ENCODE measurements around the gene CCDC40. TPM values are rescaled to one million over a fixed set of nuclear protein-coding genes. Genes with fewer than 3 reads are reported as not detected.

The CCDC40 gene
- total and polyA plus RNA-seq, 9 donors, result 3.2 to 7.1 (median 4.4) TPM

DNA sequence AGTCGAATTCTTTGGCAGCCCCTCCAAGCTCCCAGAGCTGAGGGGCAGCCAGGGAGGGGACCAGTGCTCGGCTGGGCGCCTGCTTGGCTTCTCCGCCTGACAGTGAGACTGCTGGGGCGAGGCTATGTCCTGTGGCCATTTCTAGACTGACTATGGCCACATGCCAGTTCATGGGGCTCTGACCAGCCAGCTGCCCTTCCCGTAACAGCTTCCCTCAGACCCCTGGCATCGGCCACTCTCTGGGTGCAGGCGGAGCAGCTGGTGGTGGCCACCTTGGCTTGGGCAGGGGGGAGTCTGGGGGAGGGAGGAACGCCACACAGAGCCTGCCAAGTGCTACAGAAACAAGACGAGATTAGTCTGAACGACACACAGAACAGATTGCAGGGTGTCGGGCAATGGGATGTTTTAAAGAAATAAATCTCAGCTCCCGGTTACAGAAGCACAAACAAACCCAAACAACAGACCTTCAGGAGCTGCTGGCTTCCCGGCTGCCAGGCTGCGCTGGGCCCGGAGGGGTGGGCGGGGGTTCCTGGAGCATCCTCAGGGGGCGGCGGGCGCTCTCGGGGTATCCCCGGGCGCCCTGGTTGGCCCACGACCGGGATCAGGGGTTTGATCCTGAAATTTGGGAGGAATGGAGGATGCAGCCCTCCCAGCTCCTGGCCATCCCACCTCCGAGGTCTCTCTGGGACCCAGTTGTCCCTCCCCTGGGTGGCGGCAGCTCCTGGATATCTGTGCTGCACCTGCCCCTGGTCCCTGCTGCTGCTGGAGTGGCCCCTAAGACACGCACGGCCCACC is 35.3 kb upstream of the CCDC40 start:
- H3K27ac ChIP-seq (ENCODE audit: low read length), result peak overlapping the region; percentile 74
- H3K4me1 ChIP-seq (ENCODE audit: control insufficient read depth, insufficient read depth, low read length), result peaks cover 32% of the 10 kb centered on the region
- H3K36me3 ChIP-seq (ENCODE audit: control insufficient read depth, insufficient read depth, low read length), result peaks cover 25% of the 10 kb centered on the region
- no peaks in the 10 kb centered on the region for H3K9me3 ChIP-seq (replicated peaks; ENCODE audit: control insufficient read depth, low read depth, low read length)
- no peak overlapping the region for H3K4me3 ChIP-seq (ENCODE audit: low read length)
- DNase-seq, result peak; percentile 84
- WGBS (ENCODE audit: insufficient coverage), result 80% methylated on average over 11 of the region's 29 CpGs
- no peaks in the 10 kb centered on the region for H3K27me3 ChIP-seq (ENCODE audit: control insufficient read depth, insufficient read depth, low read length)

- Histone ChIP-seq H3K27ac (ENCODE audit: low read length) (no peak overlapping the region), H3K4me3 (ENCODE audit: low read length) (no peak overlapping the region), H3K27me3 (ENCODE audit: control insufficient read depth, insufficient read depth, low read length) (no peaks in the 10 kb centered on the region), H3K36me3 (ENCODE audit: control insufficient read depth, insufficient read depth, low read length) (peaks cover 28% of the 10 kb centered on the region), H3K4me1 (ENCODE audit: control insufficient read depth, insufficient read depth, low read length) (peaks cover 32% of the 10 kb centered on the region), H3K9me3 (replicated peaks; ENCODE audit: control insufficient read depth, low read depth, low read length) (no peaks in the 10 kb centered on the region)
- 91% methylated on average over 19 of the region's 26 CpGs for WGBS (ENCODE audit: insufficient coverage)
- DNase-seq, result no peak
These were observed 34.3 kb upstream of the CCDC40 start for GRCh38 chr17:80002070-80002641.

DNA sequence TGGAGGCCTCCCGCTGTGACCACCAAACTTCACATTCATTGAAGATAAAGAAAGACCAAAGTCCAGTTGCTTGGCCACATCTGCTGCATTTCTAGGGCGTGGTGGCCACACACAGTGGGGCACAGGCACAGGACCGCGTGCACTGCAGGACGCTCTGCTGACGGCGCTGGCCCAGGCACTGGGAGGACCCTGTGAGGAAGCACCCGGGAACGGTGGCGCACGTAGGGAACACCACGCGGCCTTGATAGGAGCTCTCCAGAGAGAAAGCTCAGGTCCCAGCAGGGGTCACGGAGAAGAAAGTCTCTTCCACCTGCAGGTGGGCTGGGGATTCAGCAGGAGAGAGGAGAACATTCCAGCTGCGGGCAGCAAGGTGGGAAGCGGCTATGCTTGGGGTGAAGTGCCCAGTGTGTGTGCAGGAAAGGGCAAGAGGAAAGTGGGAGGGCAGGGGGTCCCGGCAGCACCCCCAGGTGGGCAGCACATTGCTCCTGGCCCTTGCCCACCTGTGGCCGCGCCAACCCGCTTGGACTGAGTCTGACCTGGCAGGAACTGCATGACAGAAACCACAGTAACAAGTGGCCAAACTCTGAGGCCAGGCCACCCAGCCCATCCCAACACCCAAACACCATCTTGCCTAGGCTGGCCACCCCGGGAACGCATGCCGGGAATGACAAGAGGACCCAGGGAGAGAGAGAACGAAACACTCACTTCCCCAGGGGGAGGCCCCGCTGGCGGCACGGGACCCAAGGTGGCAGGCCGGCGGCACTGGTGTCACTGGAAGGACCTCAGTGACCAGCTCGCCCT is 33.6 kb upstream of the CCDC40 start:
- Histone ChIP-seq H3K9me3 (replicated peaks; ENCODE audit: control insufficient read depth, low read depth, low read length) (no peaks in the 10 kb centered on the region), H3K4me1 (ENCODE audit: control insufficient read depth, insufficient read depth, low read length) (peaks cover 32% of the 10 kb centered on the region), H3K27me3 (ENCODE audit: control insufficient read depth, insufficient read depth, low read length) (no peaks in the 10 kb centered on the region), H3K36me3 (ENCODE audit: control insufficient read depth, insufficient read depth, low read length) (peaks cover 31% of the 10 kb centered on the region), H3K4me3 (ENCODE audit: low read length) (no peak overlapping the region), H3K27ac (ENCODE audit: low read length) (no peak overlapping the region)
- DNase-seq, result no peak
- 94% methylated on average over 27 of the region's 30 CpGs for WGBS (ENCODE audit: insufficient coverage)

GRCh38 chr17:80003969-80004368 is 32.5 kb upstream of the CCDC40 start:
- Histone ChIP-seq H3K4me3 (ENCODE audit: low read length) (no peak overlapping the region), H3K27ac (ENCODE audit: low read length) (no peak overlapping the region), H3K27me3 (ENCODE audit: control insufficient read depth, insufficient read depth, low read length) (no peaks in the 10 kb centered on the region), H3K4me1 (ENCODE audit: control insufficient read depth, insufficient read depth, low read length) (peaks cover 40% of the 10 kb centered on the region), H3K9me3 (replicated peaks; ENCODE audit: control insufficient read depth, low read depth, low read length) (no peaks in the 10 kb centered on the region), H3K36me3 (ENCODE audit: control insufficient read depth, insufficient read depth, low read length) (peaks cover 31% of the 10 kb centered on the region)
- 91% methylated on average over 9 of the region's 15 CpGs for WGBS (ENCODE audit: insufficient coverage)
- DNase-seq, result no peak

DNA sequence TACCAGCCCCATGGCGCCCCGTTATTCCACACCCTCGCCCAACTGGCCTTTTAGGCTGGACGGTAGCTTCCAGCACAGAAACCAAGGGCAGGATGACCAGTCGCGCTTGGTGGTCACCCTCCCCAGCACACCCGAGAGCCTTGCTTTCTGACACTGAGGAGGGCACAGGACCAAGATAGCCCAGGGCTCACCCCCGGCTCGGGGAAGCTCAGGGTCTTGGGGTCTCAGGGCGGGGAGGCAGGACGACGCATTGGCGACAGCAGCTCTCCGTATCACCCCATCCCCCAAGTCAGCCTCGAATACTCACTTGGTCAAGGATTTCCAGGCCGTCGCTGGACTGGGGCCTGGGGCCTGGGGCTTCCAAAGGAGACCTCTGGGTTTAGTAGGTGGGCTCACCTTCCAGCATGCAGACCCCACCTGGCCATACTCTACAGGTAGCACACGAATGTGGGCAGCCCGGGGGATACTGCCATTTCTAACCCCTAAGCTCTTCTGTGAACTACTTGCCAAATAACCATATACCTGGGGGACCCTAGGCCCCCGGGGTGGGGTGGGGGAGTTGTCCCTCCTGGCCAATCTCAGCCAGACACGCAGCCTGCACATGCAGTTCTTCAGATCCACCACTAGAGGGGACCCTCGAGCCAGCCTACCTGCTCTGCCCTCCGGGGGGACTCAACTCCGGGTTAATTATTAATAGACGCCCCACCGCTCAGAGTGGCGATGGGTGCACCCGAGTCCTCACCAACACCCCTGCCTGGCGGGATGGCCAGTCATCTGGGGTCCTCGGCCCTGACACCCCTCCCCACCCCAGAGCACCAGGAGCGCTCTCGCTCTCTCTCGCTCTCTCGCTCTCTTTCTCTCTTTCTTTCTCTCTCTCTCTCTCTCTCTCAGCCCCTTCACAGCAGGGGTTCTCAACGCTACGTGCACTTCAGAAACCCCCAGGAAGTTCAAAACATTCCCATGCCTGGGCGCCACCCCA is 30.8 kb upstream of the CCDC40 start:
- peaks cover 46% of the 10 kb centered on the region for H3K36me3 ChIP-seq (ENCODE audit: control insufficient read depth, insufficient read depth, low read length)
- H3K27ac ChIP-seq (ENCODE audit: low read length), result no peak overlapping the region
- peaks cover 33% of the 10 kb centered on the region for H3K4me1 ChIP-seq (ENCODE audit: control insufficient read depth, insufficient read depth, low read length)
- WGBS (ENCODE audit: insufficient coverage), result 49% methylated on average over 24 of the region's 37 CpGs
- no peaks in the 10 kb centered on the region for H3K27me3 ChIP-seq (ENCODE audit: control insufficient read depth, insufficient read depth, low read length)
- H3K9me3 ChIP-seq (replicated peaks; ENCODE audit: control insufficient read depth, low read depth, low read length), result no peaks in the 10 kb centered on the region
- no peak overlapping the region for H3K4me3 ChIP-seq (ENCODE audit: low read length)
- DNase-seq, result peak; percentile 56

DNA sequence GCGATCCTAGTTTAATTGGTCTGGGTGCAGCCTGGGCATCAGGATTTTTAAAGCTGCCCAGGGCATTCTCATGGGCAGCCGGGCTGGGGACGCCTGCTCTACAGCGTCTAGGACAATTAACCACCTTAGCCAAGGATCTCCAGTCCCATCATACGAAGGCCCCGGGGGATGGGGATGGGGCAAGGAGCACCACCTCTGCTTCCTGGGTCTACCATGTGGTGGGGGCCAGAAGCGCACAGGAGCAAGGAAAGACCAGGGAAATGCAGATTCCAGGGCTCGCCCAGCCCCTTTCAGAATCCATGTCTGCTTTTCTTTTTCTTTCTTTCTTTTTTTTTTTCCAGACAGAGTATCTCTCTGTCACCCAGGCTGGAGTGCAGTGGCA is 30.1 kb upstream of the CCDC40 start:
- H3K27ac ChIP-seq (ENCODE audit: low read length), result no peak overlapping the region
- no peak overlapping the region for H3K4me3 ChIP-seq (ENCODE audit: low read length)
- H3K9me3 ChIP-seq (replicated peaks; ENCODE audit: control insufficient read depth, low read depth, low read length), result no peaks in the 10 kb centered on the region
- no peaks in the 10 kb centered on the region for H3K27me3 ChIP-seq (ENCODE audit: control insufficient read depth, insufficient read depth, low read length)
- H3K4me1 ChIP-seq (ENCODE audit: control insufficient read depth, insufficient read depth, low read length), result peaks cover 26% of the 10 kb centered on the region
- 75% methylated on average over 5 of the region's 8 CpGs for WGBS (ENCODE audit: insufficient coverage)
- H3K36me3 ChIP-seq (ENCODE audit: control insufficient read depth, insufficient read depth, low read length), result peaks cover 52% of the 10 kb centered on the region
- DNase-seq, result no peak

DNA sequence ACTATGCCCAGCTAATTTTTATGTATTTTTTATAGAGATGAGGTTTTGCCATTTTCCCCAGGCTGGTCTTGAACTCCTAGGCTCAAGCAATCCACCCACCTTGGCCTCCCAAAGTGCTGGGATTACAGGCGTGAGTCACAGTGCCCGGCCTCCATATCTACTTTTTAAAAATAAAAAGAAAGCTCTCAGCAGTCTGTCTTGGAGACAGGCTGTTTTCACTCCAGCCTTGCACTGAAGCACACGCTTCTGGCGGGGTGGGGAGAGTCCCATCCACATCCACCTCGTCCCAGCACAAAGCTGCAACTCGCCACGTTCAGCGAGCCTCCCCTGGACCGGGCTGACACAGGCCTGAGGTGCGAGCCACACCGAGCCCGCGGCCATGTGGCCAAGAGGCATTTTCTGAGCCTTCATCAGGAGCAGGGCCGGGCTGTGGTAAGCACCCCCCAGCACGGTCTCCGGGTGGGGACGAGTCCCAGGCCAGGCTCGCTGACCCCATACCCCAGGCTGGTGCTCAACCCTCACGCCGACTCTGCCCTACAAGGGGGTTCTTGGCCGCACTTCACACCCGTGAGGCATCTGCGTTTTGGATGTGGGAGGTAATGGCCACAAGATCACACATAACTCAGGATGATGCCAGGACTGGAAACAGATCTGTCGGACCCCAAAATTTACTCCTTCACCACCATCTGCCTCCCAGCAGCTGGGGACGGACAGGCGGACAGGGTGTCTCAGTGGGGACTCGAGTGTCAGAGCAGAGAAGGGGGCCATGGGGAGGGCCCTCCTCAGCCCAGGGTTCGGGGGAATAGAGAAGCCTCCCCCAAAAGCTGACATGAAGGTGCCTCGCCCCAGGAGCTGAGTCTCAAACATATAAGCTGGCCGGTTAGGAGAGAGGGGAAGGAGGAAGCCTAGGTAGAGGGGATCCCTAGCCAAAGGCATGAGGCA is 29.4 kb upstream of the CCDC40 start:
- no peak overlapping the region for H3K27ac ChIP-seq (ENCODE audit: low read length)
- no peak for DNase-seq
- no peaks in the 10 kb centered on the region for H3K9me3 ChIP-seq (replicated peaks; ENCODE audit: control insufficient read depth, low read depth, low read length)
- H3K27me3 ChIP-seq (ENCODE audit: control insufficient read depth, insufficient read depth, low read length), result no peaks in the 10 kb centered on the region
- WGBS (ENCODE audit: insufficient coverage), result 90% methylated on average over 19 of the region's 30 CpGs
- peaks cover 23% of the 10 kb centered on the region for H3K4me1 ChIP-seq (ENCODE audit: control insufficient read depth, insufficient read depth, low read length)
- H3K36me3 ChIP-seq (ENCODE audit: control insufficient read depth, insufficient read depth, low read length), result peaks cover 53% of the 10 kb centered on the region
- no peak overlapping the region for H3K4me3 ChIP-seq (ENCODE audit: low read length)

DNA sequence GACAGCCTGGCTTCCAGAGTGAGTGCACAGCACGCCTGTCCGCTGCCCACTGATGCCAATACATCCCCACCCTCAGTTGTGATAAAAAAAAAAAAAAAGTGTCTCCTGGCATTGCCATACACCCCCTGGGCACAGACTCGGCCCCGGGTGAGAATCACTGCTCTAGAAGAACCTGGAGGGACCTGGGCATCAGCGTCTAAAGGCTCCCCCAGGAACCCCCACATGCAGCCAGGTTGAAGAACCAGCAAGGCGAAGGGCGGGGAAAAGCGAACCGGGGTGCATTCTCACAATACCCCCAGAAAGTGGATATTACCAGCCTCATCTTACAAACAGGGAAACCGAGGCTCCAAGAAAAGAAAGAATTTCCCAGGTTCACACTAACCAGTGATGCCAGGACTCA is 28.5 kb upstream of the CCDC40 start:
- Histone ChIP-seq H3K4me3 (ENCODE audit: low read length) (no peak overlapping the region), H3K36me3 (ENCODE audit: control insufficient read depth, insufficient read depth, low read length) (peaks cover 57% of the 10 kb centered on the region), H3K9me3 (replicated peaks; ENCODE audit: control insufficient read depth, low read depth, low read length) (no peaks in the 10 kb centered on the region)

GRCh38 chr17:80008383-80008840 is 28.0 kb upstream of the CCDC40 start:
- 10% methylated on average over 6 of the region's 17 CpGs for WGBS (ENCODE audit: insufficient coverage)
- H3K4me3 ChIP-seq (ENCODE audit: low read length), result no peak overlapping the region
- H3K36me3 ChIP-seq (ENCODE audit: control insufficient read depth, insufficient read depth, low read length), result peaks cover 57% of the 10 kb centered on the region
- H3K27ac ChIP-seq (ENCODE audit: low read length), result no peak overlapping the region
- peak; percentile 65 for DNase-seq
- no peaks in the 10 kb centered on the region for H3K27me3 ChIP-seq (ENCODE audit: control insufficient read depth, insufficient read depth, low read length)
- H3K9me3 ChIP-seq (replicated peaks; ENCODE audit: control insufficient read depth, low read depth, low read length), result no peaks in the 10 kb centered on the region
- peaks cover 33% of the 10 kb centered on the region for H3K4me1 ChIP-seq (ENCODE audit: control insufficient read depth, insufficient read depth, low read length)

More for the DNA sequence above, 28.5 kb upstream of the CCDC40 start:
- H3K27me3 ChIP-seq (ENCODE audit: control insufficient read depth, insufficient read depth, low read length), result no peaks in the 10 kb centered on the region
- WGBS (ENCODE audit: insufficient coverage), result 83% methylated on average over 2 of the region's 10 CpGs
- no peak overlapping the region for H3K27ac ChIP-seq (ENCODE audit: low read length)
- DNase-seq, result no peak
- H3K4me1 ChIP-seq (ENCODE audit: control insufficient read depth, insufficient read depth, low read length), result peaks cover 28% of the 10 kb centered on the region
